ENCODE data around the gene LRRC74A. TPM values are rescaled to one million over a fixed set of nuclear protein-coding genes. Genes with fewer than 3 reads are reported as not detected.

The LRRC74A gene
- total and polyA plus RNA-seq, 2 donors (not counting 3 experiments of a cell fraction or from before 2014, with no cell fraction given) = not detected

- H3K4me3 ChIP-seq (replicated peaks in 1 of 3; ENCODE audit: insufficient read depth in 1 of 3, low read depth in 1 of 3, low read length in 3 of 3) = no peak overlapping the region
- dilution Hi-C loops (cut with MboI; ENCODE audit: extremely low pct_ligation_motif_present, low sequenced_read_pairs) = no loop called here
Measured at GRCh38 chr14:76868454-76869170, 42.4 kb downstream of the LRRC74A start.

More at GRCh38 chr14:76868454-76869170, 42.4 kb downstream of the LRRC74A start:
- no peak overlapping the region for H3K4me2 ChIP-seq (ENCODE audit: insufficient read depth, low read length)
- no peaks in the 10 kb centered on the region for H4K20me1 ChIP-seq (replicated peaks; ENCODE audit: control insufficient read depth, extremely low read depth, insufficient read depth, low read length)
- H3K9ac ChIP-seq (replicated peaks; ENCODE audit: extremely low read depth, insufficient read depth, low read length) = no peak overlapping the region
- POLR2A ChIA-PET = no interaction called here
- no peaks in the 10 kb centered on the region for H3K9me1 ChIP-seq (replicated peaks; ENCODE audit: control insufficient read depth, extremely low read depth, insufficient read depth, low read length)
- peaks cover 12% of the 10 kb centered on the region for H3K4me1 ChIP-seq (ENCODE audit: control insufficient read depth, extremely low read depth, insufficient read depth, low read length)
- H3K9me3 ChIP-seq (replicated peaks; ENCODE audit: control insufficient read depth, insufficient read depth, low read length) = no peaks in the 10 kb centered on the region
- H3K27ac ChIP-seq (ENCODE audit: insufficient read depth, low read depth, low read length) = no peak overlapping the region
- intact Hi-C loops (cut with micrococcal nuclease) = no loop called here
- no peaks in the 10 kb centered on the region for H3K36me3 ChIP-seq (ENCODE audit: control insufficient read depth in 2 of 2, extremely low read depth in 1 of 2, insufficient read depth in 2 of 2, low read length in 2 of 2)
- no peaks in the 10 kb centered on the region for H3K27me3 ChIP-seq (ENCODE audit: control insufficient read depth in 2 of 2, insufficient read depth in 2 of 2, low read length in 2 of 2)
- DNase-seq (ENCODE audit: low read depth, low spot score) (no peak), FAIRE-seq (no peak)
- no peaks in the 10 kb centered on the region for H3K79me2 ChIP-seq (ENCODE audit: control insufficient read depth, insufficient read depth, low read length)
- H2AFZ ChIP-seq (ENCODE audit: low read depth, low read length) = no peak overlapping the region
- no peak for TF ChIP-seq CTCF (IDR thresholded peaks at IDR 0.05; ENCODE audit: extremely low read depth in 1 of 2, insufficient read depth in 1 of 2, low read depth in 1 of 2, low read length in 2 of 2)
- no peak for TF ChIP-seq FOS (IDR thresholded peaks at IDR 0.05; ENCODE audit: borderline replicate concordance, insufficient read depth, low read length)
- TF ChIP-seq GATA2 (IDR thresholded peaks at IDR 0.05; ENCODE audit: insufficient read depth, insufficient read length, low read depth, low read length) = no peak
- no peak for TF ChIP-seq MYC (IDR thresholded peaks at IDR 0.05; ENCODE audit: low read depth, low read length)
- no peak for TF ChIP-seq POLR2AphosphoS5 (IDR thresholded peaks at IDR 0.05; ENCODE audit: insufficient read depth, low read depth, low read length)
- TF ChIP-seq JUN (IDR thresholded peaks at IDR 0.05; ENCODE audit: borderline replicate concordance, insufficient read depth, insufficient read length, low read depth) = no peak
- TF ChIP-seq MAX (IDR thresholded peaks at IDR 0.05; ENCODE audit: insufficient read depth, insufficient read length) = no peak
- no peak for TF ChIP-seq POLR2A (IDR thresholded peaks at IDR 0.05; ENCODE audit: low read depth, low read length)
- CTCF ChIA-PET = interaction anchor here (1.3 kb wide), 1 partner anchor 226 kb away, joined by 4 read pairs; no protein-coding TSS in a partner anchor
- BruUV-seq (replicated peaks) = no TSS peak

Measured in endothelial cell of umbilical vein (primary cell).